Ishikawa (cell line): ENCODE data around the gene SLC7A7.

Experiments
- CEBPB ChIP-seq: IDR thresholded peaks from 2 replicates; pipeline ENCODE4 v1.6.1; 2012
- CREB1 ChIP-seq: IDR thresholded peaks from 2 replicates; pipeline ENCODE4 v1.6.1; 2012; ENCODE audit warnings: low read depth
- EGR1 ChIP-seq: IDR thresholded peaks from 2 replicates; pipeline ENCODE4 v1.6.1; 2012
- EP300 ChIP-seq: IDR thresholded peaks from 2 replicates; pipeline ENCODE4 v1.6.1; 2012; ENCODE audit warnings: borderline replicate concordance
- FOXM1 ChIP-seq: IDR thresholded peaks from 2 replicates; pipeline ENCODE4 v1.6.1; 2012; ENCODE audit warnings: low read depth, borderline replicate concordance
- NFIC ChIP-seq: IDR thresholded peaks from 2 replicates; pipeline ENCODE4 v1.6.1; 2012
- RAD21 ChIP-seq: IDR thresholded peaks from 2 replicates; pipeline ENCODE4 v1.6.1; 2012; ENCODE audit warnings: low read depth
- REST ChIP-seq: IDR thresholded peaks from 2 replicates; pipeline ENCODE4 v1.6.1; 2012; ENCODE audit warnings: low read depth, mild to moderate bottlenecking
- TAF1 ChIP-seq: IDR thresholded peaks from 2 replicates; pipeline ENCODE4 v1.6.1; 2012; ENCODE audit warnings: low read depth, mild to moderate bottlenecking
- TCF12 ChIP-seq: IDR thresholded peaks from 2 replicates; pipeline ENCODE4 v1.6.1; 2012; ENCODE audit warnings: low read depth
- TEAD4 ChIP-seq: IDR thresholded peaks from 2 replicates; pipeline ENCODE4 v1.6.1; 2012
- USF1 ChIP-seq: IDR thresholded peaks from 2 replicates; pipeline ENCODE4 v1.6.1; 2012
- YY1 ChIP-seq: IDR thresholded peaks from 2 replicates; pipeline ENCODE4 v1.6.1; 2012; ENCODE audit warnings: low read depth
- ZBTB7A ChIP-seq: IDR thresholded peaks from 2 replicates; pipeline ENCODE4 v1.6.1; 2012; ENCODE audit warnings: low read depth
- TF ChIP-seq, protein P1 (sequence below): IDR thresholded peaks from 2 replicates; pipeline ENCODE4 v1.6.1; 2012

The SLC7A7 gene

DNA sequence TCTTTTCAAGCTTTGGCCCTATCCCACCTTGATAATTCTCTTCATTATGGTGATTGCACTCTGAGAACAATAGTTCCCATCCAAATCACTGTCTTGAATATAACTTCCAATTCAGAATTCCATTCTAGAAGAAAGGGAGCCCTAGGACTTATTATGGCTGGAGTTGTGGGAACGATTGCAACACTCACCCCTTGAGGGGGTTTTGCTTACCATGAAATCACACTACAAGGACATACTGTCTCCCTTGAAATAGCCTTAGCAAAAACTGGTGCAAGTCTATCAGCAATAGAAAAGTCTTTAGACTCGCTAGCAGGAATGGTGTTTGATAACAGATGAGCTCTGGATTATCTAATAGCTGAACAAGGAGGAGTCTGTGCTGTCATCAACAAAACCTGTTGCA, 80.1 kb downstream of the SLC7A7 start:
- TF ChIP-seq EP300 (no peak), USF1 (no peak), TAF1 (no peak), CREB1 (no peak), FOXM1 (no peak), REST (no peak), NFIC (no peak)
- TF ChIP-seq, protein P1, sequence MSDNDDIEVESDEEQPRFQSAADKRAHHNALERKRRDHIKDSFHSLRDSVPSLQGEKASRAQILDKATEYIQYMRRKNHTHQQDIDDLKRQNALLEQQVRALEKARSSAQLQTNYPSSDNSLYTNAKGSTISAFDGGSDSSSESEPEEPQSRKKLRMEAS, result no peak

DNA sequence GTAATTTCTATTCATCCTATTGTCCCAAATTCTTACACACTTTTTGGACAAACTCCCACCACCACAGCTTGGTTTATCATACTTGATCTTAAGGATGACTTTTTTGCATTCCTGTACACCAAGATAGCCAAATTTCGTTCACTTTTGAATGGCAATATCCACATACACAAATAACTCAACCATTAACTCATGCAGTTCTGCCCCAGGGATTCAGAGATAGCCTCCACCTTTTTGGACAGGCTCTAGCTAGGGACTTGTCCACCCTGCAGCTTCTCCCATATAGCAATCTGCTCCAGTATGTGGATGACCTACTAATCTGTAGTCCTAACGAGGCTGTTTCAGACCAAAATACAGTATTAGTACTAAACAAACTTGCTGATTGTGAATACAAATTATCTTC, 81.4 kb downstream of the SLC7A7 start:
- TF ChIP-seq ZBTB7A, result no peak
- TF ChIP-seq EGR1, result no peak
- TF ChIP-seq CEBPB, result no peak

DNA sequence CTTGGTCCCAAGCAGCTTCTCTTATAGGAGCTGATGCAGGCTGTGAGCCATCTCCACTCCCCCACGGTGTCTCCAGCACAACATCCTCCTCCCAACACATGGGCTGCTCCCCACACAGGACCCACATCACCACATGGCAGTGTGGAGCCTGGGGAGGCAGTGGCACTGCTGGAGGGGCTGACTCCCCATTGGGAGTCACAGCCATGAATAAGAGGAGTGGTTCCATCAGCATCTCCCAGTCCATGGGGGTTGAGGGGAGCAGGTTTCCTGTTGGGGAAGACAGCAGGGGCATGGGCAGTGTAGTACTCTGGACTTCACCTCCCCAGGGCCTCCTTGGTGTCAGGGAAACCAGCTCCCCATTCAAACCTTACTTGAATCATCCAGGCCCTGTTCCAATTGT, 89.2 kb downstream of the SLC7A7 start:
- no peak for TF ChIP-seq YY1
- TF ChIP-seq TCF12, result no peak
- TF ChIP-seq TEAD4, result no peak
- TF ChIP-seq ZBTB7A, result no peak
- TF ChIP-seq, protein P1, result no peak
- no peak for TF ChIP-seq USF1
- TF ChIP-seq RAD21, result no peak

GRCh38 chr14:22723815-22724214, 91.4 kb downstream of the SLC7A7 start:
- TF ChIP-seq NFIC (no peak), REST (peak; percentile 79)
